ENCODE results near the gene CALML4.
"Not testable (repeated sequence)": the region's sequence is repeated elsewhere in the genome, so short reads cannot be mapped to it uniquely, and the experiment has no call there.

Gene CALML4

DNA sequence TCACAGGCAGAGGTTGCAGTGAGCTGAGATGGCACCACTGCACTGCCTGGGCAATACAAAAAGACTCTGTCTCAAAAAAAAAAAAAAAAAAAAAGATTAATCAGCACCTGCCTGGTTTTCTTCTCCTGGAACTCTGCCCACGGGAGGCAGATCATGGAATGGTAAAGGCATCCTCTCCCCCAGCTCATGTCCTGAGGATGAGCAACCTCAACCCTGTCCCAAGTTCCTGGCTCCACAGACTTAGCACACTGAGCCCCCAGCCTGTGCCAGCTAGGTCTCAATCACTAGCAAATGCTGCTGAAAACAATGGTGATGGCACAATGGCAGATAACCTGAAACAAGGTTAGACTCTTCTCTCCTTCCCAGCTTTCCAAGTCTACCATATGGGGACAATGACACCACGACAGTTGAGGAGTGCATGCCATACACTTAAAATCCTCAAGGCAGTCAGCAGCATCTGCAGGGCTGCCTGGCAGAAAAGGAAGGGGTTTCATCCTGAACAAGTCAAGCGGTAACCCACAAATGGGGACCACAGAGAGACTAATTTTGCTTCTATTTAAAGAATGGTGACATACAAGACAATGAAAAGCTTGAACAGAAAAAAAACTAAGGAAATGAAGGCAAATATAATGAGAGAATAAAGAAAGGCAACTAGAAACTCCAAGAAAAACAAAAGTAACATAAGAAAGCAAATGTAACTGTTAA lies 19.6 kb upstream of the CALML4 start:
- DNase-seq (ENCODE audit: low read depth, low spot score), result no peak

DNA sequence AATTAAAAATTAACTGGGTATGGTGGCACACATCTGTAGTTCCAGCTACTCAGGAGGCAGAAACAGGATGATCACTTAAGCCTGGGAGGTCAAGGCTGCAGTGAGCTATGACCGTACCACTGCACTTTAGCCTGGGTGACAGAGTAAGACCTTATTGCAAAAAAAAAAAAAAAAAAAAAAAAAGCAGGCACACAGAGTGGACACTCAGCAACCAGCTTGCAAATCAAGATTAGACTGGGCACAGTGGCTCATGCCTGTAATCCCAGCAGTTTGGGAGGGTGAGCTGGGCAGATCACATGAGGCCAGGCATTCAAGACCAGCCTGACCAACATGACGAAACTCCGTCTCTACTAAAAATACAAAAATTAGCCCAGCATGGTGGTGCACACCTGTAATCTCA lies 19.0 kb upstream of the CALML4 start:
- DNase-seq (ENCODE audit: low read depth, low spot score), result no peak

DNA sequence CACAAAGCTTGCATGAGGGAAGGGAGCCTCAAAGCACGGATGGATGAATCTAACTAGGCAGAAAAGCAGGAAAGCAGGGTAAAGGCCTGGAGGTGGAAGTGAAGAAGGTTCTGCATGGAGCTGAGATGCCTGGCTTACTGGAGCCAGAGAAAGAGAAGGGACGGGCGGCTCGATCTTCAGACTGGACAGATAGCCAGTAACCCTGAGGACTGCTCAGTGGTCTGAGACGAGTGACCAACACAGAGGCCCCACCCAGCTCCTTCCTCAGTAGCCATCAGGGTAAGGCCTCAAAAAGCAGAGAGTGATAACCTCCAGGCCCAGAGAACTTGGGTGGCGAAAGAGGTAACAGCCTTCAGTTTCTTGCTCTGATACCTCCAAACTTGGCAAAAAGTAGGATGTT lies 18.0 kb upstream of the CALML4 start:
- DNase-seq (ENCODE audit: low read depth, low spot score), result no peak

DNA sequence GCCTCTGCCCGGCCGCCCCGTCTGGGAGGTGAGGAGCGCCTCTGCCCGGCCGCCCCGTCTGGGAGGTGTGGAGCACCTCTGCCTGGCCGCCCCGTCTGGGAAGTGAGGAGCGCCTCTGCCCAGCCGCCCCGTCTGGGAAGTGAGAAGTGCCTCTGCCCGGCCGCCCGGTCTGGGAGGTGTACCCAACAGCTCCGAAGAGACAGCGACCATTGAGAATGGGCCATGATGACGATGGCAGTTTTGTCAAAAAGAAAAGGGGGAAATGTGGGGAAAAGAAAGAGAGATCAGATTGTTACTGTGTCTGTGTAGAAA lies 17.3 kb upstream of the CALML4 start:
- DNase-seq (ENCODE audit: low read depth, low spot score), result not testable (repeated sequence)

DNA sequence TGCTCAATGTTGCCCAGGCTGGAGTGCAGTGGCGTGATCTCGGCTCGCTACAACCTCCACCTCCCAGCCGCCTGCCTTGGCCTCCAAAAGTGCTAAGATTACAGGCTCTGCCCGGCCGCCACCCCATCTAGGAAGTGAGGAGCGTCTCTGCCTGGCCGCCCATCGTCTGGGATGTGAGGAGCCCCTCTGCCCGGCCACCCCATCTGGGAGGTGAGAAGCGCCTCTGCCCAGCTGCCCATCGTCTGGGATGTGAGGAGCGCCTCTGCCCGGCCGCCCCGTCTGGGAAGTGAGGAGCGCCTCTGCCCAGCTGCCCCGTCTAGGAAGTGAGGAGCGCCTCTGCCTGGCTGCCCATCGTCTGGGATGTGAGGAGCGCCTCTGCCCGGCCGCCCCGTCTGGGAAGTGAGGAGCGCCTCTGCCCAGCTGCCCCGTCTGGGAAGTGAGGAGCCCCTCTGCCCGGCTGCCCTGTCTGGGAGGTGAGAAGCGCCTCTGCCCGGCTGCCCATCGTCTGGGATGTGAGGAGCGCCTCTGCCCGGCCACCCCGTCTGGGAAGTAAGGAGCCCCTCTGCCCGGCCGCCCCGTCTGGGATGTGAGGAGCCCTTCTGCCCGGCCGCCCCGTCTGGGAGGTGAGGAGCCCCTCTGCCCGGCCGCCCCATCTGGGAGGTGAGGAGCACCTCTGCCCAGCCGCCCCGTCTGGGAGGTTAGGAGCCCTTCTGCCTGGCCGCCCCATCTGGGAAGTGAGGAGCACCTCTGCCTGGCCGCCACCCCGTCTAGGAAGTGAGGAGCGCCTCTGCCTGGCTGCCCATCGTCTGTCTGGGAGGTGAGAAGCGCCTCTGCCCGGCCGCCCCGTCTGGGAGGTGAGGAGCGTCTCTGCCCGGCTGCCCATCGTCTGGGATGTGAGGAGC lies 16.6 kb upstream of the CALML4 start:
- DNase-seq (ENCODE audit: low read depth, low spot score), result not testable (repeated sequence)

DNA sequence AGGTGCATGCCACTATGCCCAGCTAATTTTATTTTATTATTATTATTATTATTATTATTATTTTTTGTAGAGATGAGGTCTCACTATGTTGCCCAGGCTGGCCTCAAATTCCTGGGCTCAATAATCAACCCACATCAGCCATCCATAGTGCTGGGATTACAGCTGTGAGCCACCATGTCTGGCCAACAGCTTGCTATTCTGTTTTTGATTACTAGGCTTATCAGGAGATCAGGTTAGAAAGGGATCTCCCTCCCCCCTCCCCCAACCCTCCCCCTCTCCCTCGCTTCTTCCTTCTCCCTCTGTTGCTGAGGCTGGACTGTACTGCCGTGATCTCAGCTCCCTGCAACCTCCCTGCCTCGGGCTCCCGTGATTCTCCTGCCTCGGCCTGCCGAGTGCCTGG lies 15.8 kb upstream of the CALML4 start:
- no peak for DNase-seq (ENCODE audit: low read depth, low spot score)

DNA sequence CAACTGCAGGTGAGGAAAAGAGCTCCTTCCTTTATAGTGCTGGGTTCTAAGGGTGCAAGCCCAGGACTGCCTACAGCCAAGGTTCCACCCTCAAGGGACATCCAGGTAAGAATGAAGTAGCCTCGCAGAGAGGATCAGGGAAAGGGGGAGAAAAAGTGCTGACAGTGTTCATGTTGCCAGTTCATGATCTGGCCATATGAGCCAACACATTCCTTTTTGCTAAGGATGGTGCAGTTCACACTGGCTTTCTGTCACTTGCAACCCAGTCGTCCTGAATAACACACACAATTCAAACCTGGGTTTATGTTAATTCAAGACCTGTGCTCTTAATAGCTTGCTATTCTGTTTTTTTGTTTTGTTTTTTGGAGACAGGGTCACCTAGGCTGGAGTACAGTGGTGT lies 15.4 kb upstream of the CALML4 start:
- DNase-seq (ENCODE audit: low read depth, low spot score), result no peak

DNA sequence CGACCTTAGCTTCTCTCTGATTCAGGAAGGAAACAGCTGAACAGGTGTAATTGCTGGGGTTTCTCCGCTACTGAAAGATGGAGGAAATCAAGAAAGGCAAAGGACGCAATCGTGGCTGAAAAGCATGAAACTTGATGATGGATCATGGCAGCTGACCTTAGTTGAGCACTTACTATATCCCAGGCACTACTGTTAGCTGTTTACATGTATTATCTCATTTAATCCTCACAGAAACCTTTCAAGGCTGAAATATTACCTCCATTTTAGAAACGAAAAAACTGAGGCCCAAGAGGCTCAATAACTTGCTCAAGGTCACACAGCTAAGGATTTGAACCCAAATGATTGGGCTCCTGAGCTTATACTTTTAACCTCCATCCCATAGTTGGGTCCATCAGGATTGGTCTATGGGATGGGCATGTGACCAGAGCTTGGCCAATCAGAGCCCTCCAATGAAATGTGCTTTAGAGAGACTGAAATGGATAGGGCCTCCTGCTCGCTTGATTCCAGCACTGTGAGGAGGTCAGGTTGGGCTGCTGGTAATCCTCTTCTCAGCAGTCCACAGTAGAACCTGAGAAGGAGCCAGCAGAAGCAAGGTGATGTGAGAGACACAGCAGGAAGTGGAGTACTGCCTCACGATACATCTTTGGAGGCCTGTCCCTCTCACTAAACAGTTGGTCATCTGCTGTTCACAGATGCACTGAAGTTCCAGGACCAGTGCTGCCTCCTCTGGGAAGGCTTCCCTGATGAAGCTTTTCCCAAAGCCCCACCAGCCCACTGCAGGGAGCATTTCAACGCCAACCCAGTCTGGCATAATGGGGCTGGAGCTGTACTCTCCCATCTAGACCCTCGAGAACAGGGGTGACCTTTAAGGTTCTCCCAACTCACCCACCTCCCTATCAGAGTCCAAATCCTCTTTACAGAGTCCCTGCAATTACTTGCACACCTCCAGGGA lies 14.0 kb upstream of the CALML4 start:
- DNase-seq (ENCODE audit: low read depth, low spot score), result no peak

DNA sequence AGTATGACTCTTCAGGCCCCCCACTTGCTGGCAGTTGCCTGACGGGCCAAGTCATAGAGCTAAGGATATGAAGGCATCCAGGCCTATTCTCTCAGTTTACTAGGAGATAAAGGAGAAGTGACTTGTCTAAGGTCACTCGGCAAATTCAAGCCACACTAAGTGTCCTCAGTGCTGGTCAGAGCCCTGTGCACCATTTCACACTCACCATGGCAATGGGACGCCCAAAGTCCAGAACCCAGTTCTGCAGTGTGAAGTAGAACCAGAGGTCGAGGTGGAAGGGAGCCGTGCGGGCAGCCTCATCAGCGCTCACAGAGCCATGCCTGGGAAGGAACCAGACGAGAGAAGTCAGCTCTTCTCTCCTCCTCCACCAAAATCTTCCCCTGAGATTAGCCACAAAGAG lies 13.2 kb upstream of the CALML4 start:
- DNase-seq (ENCODE audit: low read depth, low spot score), result no peak

DNA sequence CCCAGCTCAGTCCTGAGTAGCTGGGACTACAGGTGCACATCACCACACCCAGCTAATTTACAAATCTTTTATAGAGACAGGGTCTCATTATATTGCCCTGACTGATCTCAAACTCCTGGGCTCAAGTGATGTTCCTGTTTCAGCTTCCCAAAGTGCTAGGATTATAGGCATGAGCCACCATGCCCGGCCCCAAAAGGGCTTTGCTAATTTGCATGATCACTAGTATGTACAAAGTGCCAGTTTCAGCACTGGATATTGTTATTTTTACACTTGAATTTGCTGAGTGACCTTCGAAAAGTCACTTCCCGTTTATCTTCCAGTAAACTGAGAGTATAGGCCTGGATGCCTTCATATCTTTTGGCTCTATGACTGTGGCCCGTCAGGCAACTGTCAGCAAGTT lies 12.2 kb upstream of the CALML4 start:
- DNase-seq (ENCODE audit: low read depth, low spot score), result no peak

DNA sequence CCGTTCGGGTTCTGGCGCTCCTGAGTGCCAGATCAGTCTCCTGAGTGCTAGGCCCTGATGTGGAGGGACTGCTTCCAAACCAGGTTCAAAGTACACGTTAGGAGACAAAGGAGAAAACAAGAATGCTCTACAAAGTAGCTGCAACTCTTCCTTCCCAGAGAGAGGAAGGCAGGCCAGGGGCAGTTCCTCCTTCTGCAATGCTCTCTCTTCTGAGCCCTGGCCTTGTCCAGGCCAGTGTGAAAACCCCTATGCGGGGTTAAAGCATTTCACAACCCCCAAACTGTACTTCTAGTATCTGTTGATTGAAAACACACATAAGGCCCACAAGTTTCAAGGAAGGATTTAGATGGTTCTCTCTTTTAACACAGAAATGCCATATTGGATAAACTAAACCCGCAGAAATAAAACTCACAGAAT lies 9.7 kb upstream of the CALML4 start:
- no peak for DNase-seq (ENCODE audit: low read depth, low spot score)

DNA sequence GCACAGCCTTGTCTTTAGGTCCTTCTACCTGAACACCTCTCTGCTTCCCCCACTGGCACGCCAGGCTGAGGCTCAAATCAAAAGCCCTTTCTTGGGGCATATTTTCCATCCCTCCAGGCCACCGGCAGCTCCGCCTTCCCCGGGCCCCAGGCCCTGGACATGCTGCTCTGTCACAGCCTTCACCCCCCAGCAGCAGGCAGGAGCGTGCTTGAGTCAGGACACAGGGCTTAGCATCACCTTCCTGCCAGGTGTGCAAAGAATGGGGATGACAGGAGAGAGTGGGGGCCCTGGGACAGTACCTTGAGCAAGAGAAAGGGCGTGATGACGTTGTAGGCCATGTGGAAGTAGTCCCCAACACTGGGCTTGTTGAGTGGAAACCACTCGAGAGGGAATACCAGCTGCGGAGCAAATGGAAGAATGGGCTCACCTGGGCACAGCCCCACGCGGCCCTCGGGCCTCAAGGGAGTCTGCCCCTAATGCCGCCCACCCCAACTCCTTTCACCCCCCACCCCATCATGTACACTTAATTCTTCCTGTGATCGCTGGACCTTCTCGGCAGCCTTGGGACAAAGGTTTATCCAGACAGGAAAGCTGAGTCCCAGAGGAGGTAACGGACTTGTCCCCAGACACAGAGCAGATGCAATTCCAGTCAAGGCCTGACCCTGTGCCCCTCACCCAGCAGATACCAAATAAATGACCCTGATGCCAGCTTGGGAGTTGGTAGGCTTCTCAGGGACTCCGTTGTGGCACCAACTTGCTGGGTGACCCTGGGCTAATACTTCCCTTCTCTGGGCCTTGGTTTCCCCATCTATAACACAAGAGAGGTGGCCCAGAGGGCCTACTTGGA lies 9.1 kb upstream of the CALML4 start:
- DNase-seq (ENCODE audit: low read depth, low spot score), result no peak

DNA sequence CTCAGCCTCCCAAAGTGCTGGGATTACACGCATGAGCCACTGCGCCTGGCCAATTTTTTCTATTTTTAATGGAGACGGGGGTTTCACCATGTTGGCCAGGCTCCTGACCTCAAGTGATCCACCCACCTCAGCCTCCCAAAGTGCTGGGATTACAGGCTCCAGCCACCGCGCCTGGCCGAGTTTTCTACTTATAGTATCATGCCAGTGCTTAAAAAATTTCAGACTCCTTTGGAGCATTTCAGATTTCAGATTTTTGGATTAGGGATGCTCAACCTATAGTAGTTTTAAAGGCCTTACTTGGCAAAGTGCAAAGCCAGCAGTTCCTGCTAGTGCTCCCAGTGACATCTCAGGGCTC lies 8.3 kb upstream of the CALML4 start:
- not testable (repeated sequence) for DNase-seq (ENCODE audit: low read depth, low spot score)

DNA sequence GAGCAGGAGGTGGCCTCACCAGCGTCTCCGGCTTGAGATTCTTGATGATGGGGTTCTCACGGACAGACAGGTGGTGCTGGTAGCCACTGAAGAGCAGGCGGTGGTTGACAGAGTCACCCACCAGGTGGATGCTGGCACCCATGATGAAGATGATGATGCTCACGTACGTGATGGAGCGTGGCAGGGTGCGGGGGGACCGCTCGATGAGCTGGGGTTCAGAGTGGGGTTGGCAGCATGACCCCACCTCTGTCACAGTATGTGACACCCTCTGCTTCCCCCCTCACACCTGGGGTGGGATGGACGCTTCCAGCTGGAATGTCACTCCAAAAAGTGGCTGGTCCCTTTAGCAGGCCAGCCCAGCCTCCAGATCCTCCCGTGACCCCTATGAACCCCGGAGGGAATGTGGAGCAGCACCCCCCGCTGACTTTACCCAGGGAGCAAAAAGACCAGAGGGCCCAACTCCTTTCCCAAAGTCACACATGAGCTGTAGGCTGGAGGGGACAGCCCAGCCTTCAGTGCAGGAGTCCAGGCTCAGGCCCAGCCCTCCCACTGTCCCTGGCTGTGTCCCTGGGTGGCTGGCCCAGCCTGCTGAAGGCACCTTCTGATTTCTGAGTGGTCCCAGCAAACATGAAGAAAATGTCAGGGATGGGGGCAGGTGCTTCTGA lies 6.7 kb upstream of the CALML4 start:
- no peak for DNase-seq (ENCODE audit: low read depth, low spot score)

DNA sequence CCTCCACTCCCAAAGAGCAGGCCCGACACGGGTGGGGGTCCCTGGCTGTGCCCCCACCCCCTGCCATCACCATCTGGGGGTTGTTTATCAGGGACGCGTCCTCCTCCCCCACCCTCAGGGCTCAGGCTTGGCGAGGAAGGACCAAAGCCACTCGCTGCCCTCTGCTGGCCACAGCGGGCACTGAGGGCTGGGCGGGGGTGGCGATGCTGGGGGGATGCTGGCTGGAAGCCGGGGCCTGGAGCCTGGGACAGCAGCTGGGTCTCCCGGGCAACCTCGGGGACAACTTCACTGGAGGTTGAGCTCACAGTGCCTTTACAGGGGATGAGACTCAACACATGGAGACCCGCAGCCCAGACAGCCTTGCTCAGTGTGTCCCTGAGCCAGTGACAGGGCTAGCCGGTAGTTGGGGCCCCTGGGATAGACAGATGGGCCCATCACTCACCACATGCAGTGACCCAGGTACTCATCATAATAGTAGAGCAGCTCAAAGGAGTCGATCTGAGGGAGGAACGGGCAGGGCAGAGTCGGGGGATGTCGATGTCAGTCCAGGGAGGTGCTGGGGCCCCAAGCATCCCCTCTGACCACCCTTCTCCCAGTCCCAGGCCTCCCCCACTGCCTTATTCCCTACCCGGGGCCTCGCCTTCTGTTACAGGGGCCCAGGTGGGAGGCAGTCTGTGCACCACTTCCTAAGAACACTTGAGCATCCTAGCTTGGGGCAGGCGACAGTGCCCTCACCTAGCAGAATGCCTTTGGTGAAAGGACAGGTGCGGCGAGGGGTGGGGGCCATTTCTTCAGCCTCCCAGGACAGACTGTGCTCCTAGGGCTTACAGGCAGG lies 5.9 kb upstream of the CALML4 start:
- DNase-seq (ENCODE audit: low read depth, low spot score), result no peak

DNA sequence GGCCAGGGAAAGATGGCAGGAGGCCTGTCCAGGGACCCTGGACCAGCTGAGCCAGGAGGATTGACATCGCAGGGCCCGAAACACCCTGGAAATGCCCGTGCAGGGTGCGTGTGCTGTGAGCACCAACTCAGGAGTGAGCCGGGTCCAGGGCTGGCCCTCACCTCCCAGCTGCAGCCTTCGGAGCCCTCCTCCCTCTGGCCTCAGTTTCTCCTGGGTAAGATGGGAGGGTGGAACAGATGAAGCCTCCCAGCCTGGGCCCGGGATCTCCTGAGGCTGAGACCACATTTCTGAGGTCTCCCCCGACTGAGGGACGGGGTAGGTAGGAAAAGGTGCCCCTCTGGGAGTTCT lies 5.3 kb upstream of the CALML4 start:
- DNase-seq (ENCODE audit: low read depth, low spot score), result no peak

DNA sequence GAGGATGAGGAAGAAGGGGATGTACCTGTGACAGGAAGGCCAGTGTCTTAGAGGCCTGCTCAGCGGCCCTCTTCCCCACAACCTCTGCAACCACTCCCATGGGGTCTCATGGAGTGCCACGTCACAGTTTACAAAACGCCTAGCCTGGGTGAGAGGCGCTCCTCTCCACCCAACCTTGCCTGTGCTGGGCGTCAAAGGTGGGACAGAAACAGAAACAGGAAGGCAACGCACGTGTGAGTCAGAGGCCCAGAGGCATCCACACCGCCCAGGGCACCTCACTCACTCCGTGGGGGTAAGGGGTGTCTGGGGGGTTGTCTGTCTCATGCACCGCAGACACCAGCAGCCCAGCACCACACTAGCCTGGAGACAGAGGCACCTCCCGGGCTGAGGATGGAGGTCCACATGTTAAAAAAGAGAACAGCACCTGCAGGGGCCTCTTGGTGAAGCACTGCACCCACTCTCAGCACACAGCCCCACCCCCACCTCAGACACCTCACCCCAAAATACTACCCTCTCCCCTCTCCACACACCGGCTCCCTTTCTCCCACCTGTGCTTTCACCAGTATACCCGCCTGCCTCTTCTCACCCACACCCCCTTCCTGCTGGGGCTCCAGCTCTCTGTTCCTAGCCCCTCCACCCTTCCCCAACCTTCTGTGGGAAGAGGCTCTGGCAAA lies 4.7 kb upstream of the CALML4 start:
- no peak for DNase-seq (ENCODE audit: low read depth, low spot score)

DNA sequence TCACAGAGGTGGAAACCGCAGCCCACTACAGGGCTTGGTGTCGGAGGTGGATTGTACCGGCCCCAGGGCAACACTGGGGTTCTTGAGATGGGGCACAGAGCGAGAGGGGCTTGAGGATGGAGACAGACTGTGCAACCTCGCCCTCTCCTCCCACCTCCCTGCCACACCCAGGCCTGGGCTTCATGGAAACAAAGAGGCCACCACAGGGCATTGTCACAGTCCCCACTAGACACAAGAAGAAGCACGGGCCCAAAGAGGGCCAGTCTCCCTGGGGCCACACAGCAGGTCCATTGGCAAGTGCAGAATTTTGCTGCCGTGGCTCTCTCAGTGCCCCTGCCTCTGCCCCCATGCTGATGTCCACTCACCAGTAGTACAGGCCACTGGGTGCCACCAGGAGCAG lies 4.1 kb upstream of the CALML4 start:
- no peak for DNase-seq (ENCODE audit: low read depth, low spot score)

DNA sequence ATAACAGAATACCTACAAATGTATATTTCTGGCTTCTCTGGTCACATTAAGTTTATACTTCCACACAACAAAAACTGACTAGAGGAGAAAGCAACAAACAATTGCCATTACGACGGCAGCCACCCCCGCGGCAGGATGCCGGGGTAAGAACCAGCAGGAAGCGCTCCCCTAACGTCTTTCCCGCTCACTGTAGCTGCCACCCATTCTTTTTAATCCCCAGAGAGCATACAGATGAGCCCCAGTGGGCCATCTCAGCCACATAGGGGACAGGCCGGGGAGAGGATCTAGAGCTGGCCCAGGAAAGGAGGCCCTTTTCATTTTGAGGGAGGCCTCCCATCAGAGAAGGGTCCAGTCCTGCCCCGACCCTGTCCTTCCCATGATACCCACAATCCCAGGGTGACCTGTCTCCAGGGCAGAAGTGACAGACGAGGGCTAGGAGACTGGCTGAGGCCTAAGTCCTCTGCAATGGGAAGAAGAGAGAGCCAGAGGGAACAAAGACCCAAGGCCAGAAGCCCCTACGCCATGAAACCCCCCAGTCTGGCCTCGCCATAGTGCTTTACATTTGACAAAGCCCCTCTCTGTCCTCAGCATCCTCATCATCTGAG lies 3.6 kb upstream of the CALML4 start:
- DNase-seq (ENCODE audit: low read depth, low spot score), result no peak
